SK-N-SH (cell line): ENCODE measurements around the gene MCCC1. TPM values are rescaled to one million over a fixed set of nuclear protein-coding genes. Genes with fewer than 3 reads are reported as not detected.

Experiments
- CTCF ChIA-PET: fragments of 300-600, 350-600 bp; formaldehyde crosslinking; extraction: SDS; loops from one replicate; lab custom pipeline; 2021; lab: Yijun Ruan, JAX
- POLR2A ChIA-PET: fragments of 350-600 bp; sonication (Branson Sonifier 250); formaldehyde crosslinking; extraction: SDS; loops from one replicate; lab custom pipeline; 2020; ENCODE audit warnings: antibody characterized with exemption, inconsistent platforms; lab: Yijun Ruan, JAX
- DNase-seq: peaks from one replicate; pipeline ENCODE4 v3.0.0; 2012
- H2AFZ ChIP-seq: fragments of 200-600 bp; sonication (generic); 2 replicates; pipeline ENCODE4 v1.8.1; 2016; ENCODE audit warnings: antibody characterized with exemption, mild to moderate bottlenecking, low read depth
- H3F3A ChIP-seq: fragments of 200-600 bp; sonication (generic); replicated peaks from 2 replicates; pipeline ENCODE3; 2016; ENCODE audit warnings: antibody characterized with exemption, mild to moderate bottlenecking; ENCODE audit not compliant: insufficient read depth
- H3K27ac ChIP-seq, 2 experiments: fragments of 200-500 bp in 1 of 2; fragments of 200-600 bp in 1 of 2; sonication (Bioruptor generic) in 1 of 2; sonication (generic), shearing (Covaris generic) in 1 of 2; 2 replicates each; pipeline versions ENCODE4 v1.5.1 to v1.6.1; 2014 to 2016; ENCODE audit warnings: low read depth in 2 of 2, inconsistent platforms in 1 of 2, low read length in 1 of 2, mild to moderate bottlenecking in 1 of 2, mixed read lengths in 1 of 2
- H3K27me3 ChIP-seq: fragments of 200-600 bp; sonication (generic), shearing (Covaris generic); 2 replicates; pipeline ENCODE4 v1.6.1; 2016; ENCODE audit warnings: mixed run types; ENCODE audit not compliant: insufficient read depth
- H3K36me3 ChIP-seq, 2 experiments: fragments of 200-500 bp in 1 of 2; fragments of 200-600 bp in 1 of 2; sonication (Bioruptor generic) in 1 of 2; sonication (generic) in 1 of 2; replicated peaks in 1 of 2; 2 replicates each; pipeline versions ENCODE3 to v1.5.1; 2014 to 2016; ENCODE audit warnings: low read length in 1 of 2, mild to moderate bottlenecking in 1 of 2; ENCODE audit not compliant: insufficient read depth in 2 of 2, control insufficient read depth in 1 of 2
- H3K4me1 ChIP-seq, 2 experiments: fragments of 200-500 bp in 1 of 2; fragments of 200-600 bp in 1 of 2; sonication (Bioruptor generic) in 1 of 2; sonication (generic), shearing (Covaris generic) in 1 of 2; 2 replicates each; pipeline versions ENCODE4 v1.5.1 to v1.6.1; 2014 to 2016; ENCODE audit warnings: low read depth in 1 of 2, low read length in 1 of 2, mixed run types in 1 of 2; ENCODE audit not compliant: insufficient read depth in 2 of 2, control insufficient read depth in 1 of 2
- H3K4me2 ChIP-seq: fragments of 200-600 bp; sonication (generic), shearing (Covaris generic); 2 replicates; pipeline ENCODE4 v1.6.1; 2017; ENCODE audit warnings: mixed run types
- H3K4me3 ChIP-seq, 2 experiments: fragments of 200-500 bp in 1 of 2; fragments of 200-600 bp in 1 of 2; sonication (Bioruptor generic) in 1 of 2; sonication (generic), shearing (Covaris generic) in 1 of 2; 2 replicates each; pipeline versions ENCODE4 v1.5.1 to v1.8.1; 2014 to 2016; ENCODE audit warnings: low read depth in 2 of 2, inconsistent platforms in 1 of 2, low read length in 1 of 2, mild to moderate bottlenecking in 1 of 2, mixed read lengths in 1 of 2, moderate library complexity in 1 of 2
- H3K79me2 ChIP-seq: fragments of 200-600 bp; sonication (generic); 2 replicates; pipeline ENCODE4 v1.8.1; 2017; ENCODE audit warnings: mild to moderate bottlenecking; ENCODE audit not compliant: insufficient read depth
- H3K9ac ChIP-seq: fragments of 200-600 bp; sonication (generic); 2 replicates; pipeline ENCODE4 v1.6.1; 2017; ENCODE audit warnings: mixed run types
- H3K9me2 ChIP-seq: fragments of 200-600 bp; sonication (generic); 2 replicates; pipeline ENCODE4 v1.6.1; 2017; ENCODE audit warnings: mixed run types
- H3K9me3 ChIP-seq: fragments of 200-600 bp; sonication (generic); 2 replicates; pipeline ENCODE4 v1.6.1; 2017; ENCODE audit warnings: mixed run types, mild to moderate bottlenecking, moderate library complexity
- H4K20me1 ChIP-seq: fragments of 200-600 bp; sonication (generic); 2 replicates; pipeline ENCODE4 v1.6.1; 2017; ENCODE audit warnings: mild to moderate bottlenecking, mixed run types; ENCODE audit not compliant: insufficient read depth
- ELF1 ChIP-seq: IDR thresholded peaks from 2 replicates; pipeline ENCODE4 v1.4.0; 2012
- FOSL2 ChIP-seq: IDR thresholded peaks from 2 replicates; pipeline ENCODE4 v1.4.0; 2012; ENCODE audit warnings: low read depth, mild to moderate bottlenecking, moderate library complexity, borderline replicate concordance
- FOXJ3 ChIP-seq: sonication (generic); formaldehyde crosslinking; IDR thresholded peaks from 2 replicates; pipeline ENCODE4 v1.5.1; 2020; ENCODE audit warnings: mild to moderate bottlenecking, missing genetic modification reagents
- FOXM1 ChIP-seq: IDR thresholded peaks from 2 replicates; pipeline ENCODE4 v1.4.0; 2012; ENCODE audit warnings: low read depth, mild to moderate bottlenecking
- GATA2 ChIP-seq: sonication (generic); formaldehyde crosslinking; IDR thresholded peaks from 2 replicates; pipeline ENCODE4 v1.5.0; 2020; ENCODE audit warnings: mild to moderate bottlenecking, missing genetic modification reagents
- JUND ChIP-seq: IDR thresholded peaks from 2 replicates; pipeline ENCODE4 v1.4.0; 2012
- POLR2AphosphoS5 ChIP-seq: IDR thresholded peaks from 2 replicates; pipeline ENCODE4 v1.6.1; 2012; ENCODE audit warnings: low read depth, low read length
- RAD21 ChIP-seq: IDR thresholded peaks from 2 replicates; pipeline ENCODE4 v1.6.1; 2012; ENCODE audit warnings: mild to moderate bottlenecking, low read length
- RXRA ChIP-seq: IDR thresholded peaks from 2 replicates; pipeline ENCODE4 v1.4.0; 2012; ENCODE audit warnings: low read depth, mild to moderate bottlenecking, borderline replicate concordance
- SIN3A ChIP-seq: IDR thresholded peaks from 2 replicates; pipeline ENCODE4 v1.6.1; 2012; ENCODE audit warnings: low read depth, mild to moderate bottlenecking, low read length, moderate library complexity, borderline replicate concordance
- TAF1 ChIP-seq: IDR thresholded peaks from 2 replicates; pipeline ENCODE4 v1.6.1; 2012; ENCODE audit warnings: low read depth, mild to moderate bottlenecking, low read length, moderate library complexity, borderline replicate concordance
- YY1 ChIP-seq: IDR thresholded peaks from 2 replicates; pipeline ENCODE4 v1.4.0; 2012; ENCODE audit warnings: low read depth, mild to moderate bottlenecking
- ZBTB33 ChIP-seq: IDR thresholded peaks from 2 replicates; pipeline ENCODE4 v1.4.0; 2012; ENCODE audit warnings: low read depth, borderline replicate concordance
- polyA plus RNA-seq, 3 experiments: library from polyadenylated mRNA; depleted of rRNA; stranded (reverse); fragments of >200 nt; gene quantifications; 2 replicates each; pipeline ENCODE4 v1.2.3, GENCODE V29; 2012
- TF ChIP-seq, protein P1 (sequence below): IDR thresholded peaks from 2 replicates; pipeline ENCODE4; 2012
- TF ChIP-seq, protein P2 (sequence below): IDR thresholded peaks from 2 replicates; pipeline ENCODE4 v1.4.0; 2012; ENCODE audit warnings: low read depth, borderline replicate concordance
- TF ChIP-seq, protein P3 (sequence below): fragments of 200-600 bp; sonication (generic); IDR thresholded peaks from 2 replicates; pipeline ENCODE4 v1.6.1; 2017; ENCODE audit warnings: antibody characterized with exemption, mild to moderate bottlenecking, moderate library complexity

The MCCC1 gene
- polyA plus RNA-seq, 1 of the 3 experiments (the other 2 are of a cell fraction) = 15.4 TPM

GRCh38 chr3:182983876-182984275, 115.4 kb downstream of the MCCC1 start:
- Histone ChIP-seq H2AFZ (no peak overlapping the region), H3K27ac (no peak overlapping the region), H3K4me2 (no peak overlapping the region), H3K9me2 (no peaks in the 10 kb centered on the region), H3K4me3 (no peak overlapping the region), H3K9me3 (no peaks in the 10 kb centered on the region), H3F3A (peaks cover 9% of the 10 kb centered on the region), H4K20me1 (peaks cover 5% of the 10 kb centered on the region), H3K4me1 (peaks cover 0 to 6% of the 10 kb centered on the region in 2 experiments; a peak in 3 of 4 replicates), H3K36me3 (no peaks in the 10 kb centered on the region), H3K79me2 (peaks cover 10% of the 10 kb centered on the region), H3K9ac (no peak overlapping the region), H3K27me3 (no peaks in the 10 kb centered on the region)
- TF ChIP-seq RAD21 = no peak
- no peak for TF ChIP-seq FOXJ3 (CRISPR knock-in tag)
- TF ChIP-seq, protein P1, sequence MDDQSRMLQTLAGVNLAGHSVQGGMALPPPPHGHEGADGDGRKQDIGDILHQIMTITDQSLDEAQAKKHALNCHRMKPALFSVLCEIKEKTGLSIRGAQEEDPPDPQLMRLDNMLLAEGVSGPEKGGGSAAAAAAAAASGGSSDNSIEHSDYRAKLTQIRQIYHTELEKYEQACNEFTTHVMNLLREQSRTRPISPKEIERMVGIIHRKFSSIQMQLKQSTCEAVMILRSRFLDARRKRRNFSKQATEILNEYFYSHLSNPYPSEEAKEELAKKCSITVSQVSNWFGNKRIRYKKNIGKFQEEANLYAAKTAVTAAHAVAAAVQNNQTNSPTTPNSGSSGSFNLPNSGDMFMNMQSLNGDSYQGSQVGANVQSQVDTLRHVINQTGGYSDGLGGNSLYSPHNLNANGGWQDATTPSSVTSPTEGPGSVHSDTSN = no peak
- no peak for TF ChIP-seq FOSL2
- TF ChIP-seq ELF1 = no peak
- TF ChIP-seq, protein P2, sequence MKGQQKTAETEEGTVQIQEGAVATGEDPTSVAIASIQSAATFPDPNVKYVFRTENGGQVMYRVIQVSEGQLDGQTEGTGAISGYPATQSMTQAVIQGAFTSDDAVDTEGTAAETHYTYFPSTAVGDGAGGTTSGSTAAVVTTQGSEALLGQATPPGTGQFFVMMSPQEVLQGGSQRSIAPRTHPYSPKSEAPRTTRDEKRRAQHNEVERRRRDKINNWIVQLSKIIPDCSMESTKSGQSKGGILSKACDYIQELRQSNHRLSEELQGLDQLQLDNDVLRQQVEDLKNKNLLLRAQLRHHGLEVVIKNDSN = no peak
- TF ChIP-seq FOXM1 = no peak
- no peak for TF ChIP-seq ZBTB33
- TF ChIP-seq RXRA = no peak
- TF ChIP-seq JUND = no peak
- TF ChIP-seq GATA2 (CRISPR knock-in tag) = no peak
- no peak for TF ChIP-seq SIN3A
- no peak for TF ChIP-seq POLR2AphosphoS5
- TF ChIP-seq, protein P3, sequence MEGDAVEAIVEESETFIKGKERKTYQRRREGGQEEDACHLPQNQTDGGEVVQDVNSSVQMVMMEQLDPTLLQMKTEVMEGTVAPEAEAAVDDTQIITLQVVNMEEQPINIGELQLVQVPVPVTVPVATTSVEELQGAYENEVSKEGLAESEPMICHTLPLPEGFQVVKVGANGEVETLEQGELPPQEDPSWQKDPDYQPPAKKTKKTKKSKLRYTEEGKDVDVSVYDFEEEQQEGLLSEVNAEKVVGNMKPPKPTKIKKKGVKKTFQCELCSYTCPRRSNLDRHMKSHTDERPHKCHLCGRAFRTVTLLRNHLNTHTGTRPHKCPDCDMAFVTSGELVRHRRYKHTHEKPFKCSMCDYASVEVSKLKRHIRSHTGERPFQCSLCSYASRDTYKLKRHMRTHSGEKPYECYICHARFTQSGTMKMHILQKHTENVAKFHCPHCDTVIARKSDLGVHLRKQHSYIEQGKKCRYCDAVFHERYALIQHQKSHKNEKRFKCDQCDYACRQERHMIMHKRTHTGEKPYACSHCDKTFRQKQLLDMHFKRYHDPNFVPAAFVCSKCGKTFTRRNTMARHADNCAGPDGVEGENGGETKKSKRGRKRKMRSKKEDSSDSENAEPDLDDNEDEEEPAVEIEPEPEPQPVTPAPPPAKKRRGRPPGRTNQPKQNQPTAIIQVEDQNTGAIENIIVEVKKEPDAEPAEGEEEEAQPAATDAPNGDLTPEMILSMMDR = no peak
- no peak for TF ChIP-seq TAF1
- TF ChIP-seq YY1 = no peak
- ChIA-PET POLR2A (no interaction called here), CTCF (no interaction called here)
- no peak for DNase-seq
